HS-5 (cell line): Measurements from ENCODE around the gene USP3.
A peak's percentile ranks its signal among the peaks of the same experiment; 100 is the strongest.
"Not testable (repeated sequence)": the region's sequence is repeated elsewhere in the genome, so short reads cannot be mapped to it uniquely, and the experiment has no call there.

Experiments used
- DNase-seq: peaks from one replicate; pipeline ENCODE4 v3.0.0-alpha.2; 2012; ENCODE audit warnings: low read depth

The USP3 gene

GRCh38 chr15:63513728-63514127, 9.3 kb downstream of the USP3 start:
- DNase-seq: no peak

- DNase-seq: peak; percentile 68
Observed at GRCh38 chr15:63514531-63514943, 10.1 kb downstream of the USP3 start.

DNA sequence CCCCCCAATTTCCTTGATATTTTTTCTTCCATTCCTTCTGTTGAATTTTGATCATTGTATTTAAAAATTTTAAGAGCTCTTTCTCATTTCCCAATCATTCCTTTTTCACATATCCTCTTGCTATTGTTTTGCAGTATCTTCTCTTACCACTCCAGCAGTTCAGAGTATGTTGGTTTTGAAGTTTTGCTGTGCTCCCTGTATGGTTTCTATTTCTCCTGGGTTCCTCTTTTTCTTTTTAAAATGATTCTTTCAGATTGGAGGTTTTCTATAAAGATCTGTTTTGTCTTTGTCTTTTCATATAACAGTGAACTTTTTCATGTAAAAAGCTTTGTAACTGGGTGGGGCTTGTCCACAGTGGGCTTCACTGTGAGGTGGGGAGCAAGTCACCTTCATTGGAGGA, 12.8 kb downstream of the USP3 start:
- no peak for DNase-seq

DNA sequence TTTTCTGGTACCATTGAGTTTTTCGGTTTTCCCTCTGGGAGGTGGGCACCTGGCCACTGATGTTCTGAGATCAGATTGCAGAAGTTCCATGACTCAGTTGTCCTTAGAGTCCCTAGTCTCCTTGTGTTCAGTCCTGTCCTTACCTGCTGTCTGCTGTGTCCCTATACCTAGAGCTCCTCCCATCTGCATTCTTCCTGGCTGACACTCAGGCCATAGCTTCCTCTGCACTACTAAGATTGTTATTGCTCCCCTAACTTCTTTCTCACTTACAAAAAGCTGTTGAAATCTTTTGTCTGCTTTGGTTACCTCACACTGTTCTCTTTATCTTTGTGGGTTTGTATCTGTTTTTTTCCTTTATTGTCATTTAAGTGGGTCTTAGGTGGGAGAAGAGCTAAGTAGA, 13.2 kb downstream of the USP3 start:
- DNase-seq: no peak

GRCh38 chr15:63519041-63519440, 14.6 kb downstream of the USP3 start:
- no peak for DNase-seq

- DNase-seq: no peak
Observed at GRCh38 chr15:63519548-63520178, 15.3 kb downstream of the USP3 start.

- not testable (repeated sequence) for DNase-seq
Observed at GRCh38 chr15:63520462-63520861, 16.1 kb downstream of the USP3 start.

- no peak for DNase-seq
Observed at GRCh38 chr15:63522225-63522578, 17.8 kb downstream of the USP3 start.

GRCh38 chr15:63523306-63523990, 19.1 kb downstream of the USP3 start:
- DNase-seq: no peak

GRCh38 chr15:63524316-63525015, 20.1 kb downstream of the USP3 start:
- no peak for DNase-seq

- no peak for DNase-seq
Observed at GRCh38 chr15:63526401-63526800, 22.0 kb downstream of the USP3 start.

GRCh38 chr15:63528138-63528659, 23.8 kb downstream of the USP3 start:
- no peak for DNase-seq

GRCh38 chr15:63530235-63530634, 25.8 kb downstream of the USP3 start:
- no peak for DNase-seq

GRCh38 chr15:63530752-63531299, 26.4 kb downstream of the USP3 start:
- no peak for DNase-seq

DNA sequence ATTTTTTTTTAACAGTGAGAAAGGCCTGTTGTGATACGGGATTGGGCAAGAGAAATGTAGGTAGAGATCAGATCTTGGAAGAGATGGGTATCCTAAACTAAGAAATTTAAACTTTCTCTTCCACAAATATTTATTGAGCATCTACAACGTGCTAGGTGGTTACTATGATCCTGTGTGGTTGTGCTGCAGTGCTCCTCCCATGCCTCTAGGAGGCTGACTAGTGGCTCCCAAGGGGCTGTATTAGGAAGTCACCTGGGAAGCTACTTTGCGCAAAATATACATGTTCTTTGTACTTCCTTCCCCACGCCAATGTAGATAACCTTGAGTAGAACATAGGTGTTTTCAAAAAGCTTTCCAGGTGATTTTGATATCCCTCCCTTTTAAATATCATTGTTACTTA, 27.2 kb downstream of the USP3 start:
- no peak for DNase-seq

DNA sequence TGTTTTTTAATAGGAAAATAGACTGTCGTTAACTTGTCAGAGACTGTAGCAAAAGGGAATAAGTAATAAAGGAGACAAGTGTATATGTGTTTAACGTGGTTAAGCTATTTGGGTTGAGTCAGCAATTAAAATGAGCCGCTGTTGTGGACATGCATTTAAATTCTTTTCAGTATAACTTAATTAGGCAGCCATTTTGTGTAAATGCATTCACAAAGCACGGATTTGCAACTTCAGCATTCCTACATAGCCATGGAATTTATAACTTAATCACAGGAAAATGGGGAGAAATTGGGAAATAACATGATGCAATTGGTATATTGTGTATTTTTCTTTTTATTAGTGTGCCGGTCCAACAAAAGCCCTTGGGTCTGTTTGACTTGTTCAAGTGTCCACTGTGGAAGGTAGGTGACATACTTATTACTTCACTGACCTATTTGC, 27.9 kb downstream of the USP3 start:
- no peak for DNase-seq

- DNase-seq: not testable (repeated sequence)
Observed at GRCh38 chr15:63534888-63535287, 30.5 kb downstream of the USP3 start.

- DNase-seq: no peak
Observed at GRCh38 chr15:63535689-63536088, 31.3 kb downstream of the USP3 start.

GRCh38 chr15:63538876-63539275, 34.5 kb downstream of the USP3 start:
- no peak for DNase-seq

DNA sequence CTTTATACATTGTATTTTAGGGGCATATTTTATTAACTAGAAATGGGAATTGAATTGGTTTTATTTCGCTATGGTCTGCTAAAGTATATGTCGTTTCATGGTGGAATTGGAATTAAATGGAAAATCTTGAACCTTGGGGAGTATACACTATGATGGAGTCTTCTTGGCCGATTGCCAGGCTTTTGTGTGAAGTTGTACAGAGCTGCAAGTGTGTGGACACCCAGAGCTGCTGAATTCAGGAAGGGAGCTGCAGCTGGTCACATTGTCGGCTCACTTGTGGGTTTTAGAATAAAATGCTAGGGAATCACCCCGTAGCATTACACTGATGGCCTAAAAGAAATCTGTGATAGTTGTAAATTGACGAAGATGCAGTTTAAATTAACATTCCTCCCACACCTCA, 35.1 kb downstream of the USP3 start:
- no peak for DNase-seq

- no peak for DNase-seq
Observed at GRCh38 chr15:63539998-63540397, 35.6 kb downstream of the USP3 start.

DNA sequence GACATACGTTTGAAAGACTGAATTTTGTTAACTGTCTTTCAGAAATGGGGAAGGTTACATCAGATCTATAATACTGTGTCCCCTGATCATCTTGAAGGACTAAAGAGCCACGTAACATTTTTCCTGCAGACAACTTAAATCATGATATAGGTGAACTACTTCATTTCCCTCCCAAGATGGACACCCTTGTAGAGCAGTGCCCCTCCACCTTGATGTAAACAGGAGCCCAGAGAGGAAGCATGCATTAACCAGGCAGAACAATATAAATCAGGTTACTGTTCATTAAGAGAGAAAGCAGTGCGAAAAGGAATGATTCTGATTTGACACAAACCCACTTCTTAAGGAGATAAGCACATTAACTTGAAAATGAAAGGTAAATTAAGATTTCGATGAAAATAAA, 36.1 kb downstream of the USP3 start:
- DNase-seq: no peak
